ENCODE results near the gene CISH. TPM values are rescaled to one million over a fixed set of nuclear protein-coding genes. Genes with fewer than 3 reads are reported as not detected.

CISH gene
- total RNA-seq: 0.13 and 0.38 TPM in 2 replicates

- peak; percentile 66 to 93 for DNase-seq (ENCODE audit: low read depth in 2 of 2)
Measured at GRCh38 chr3:50611464-50612233, at the start of gene CISH. Gene CISH (minus strand): TSS chr3:50611774. CDS start chr3:50611650, 124 bp downstream.

- no peak for DNase-seq (ENCODE audit: low read depth in 2 of 2)
Measured at GRCh38 chr3:50660386-50660785, 48.8 kb upstream of the CISH start.

GRCh38 chr3:50658831-50659230 is 47.3 kb upstream of the CISH start:
- no peak for DNase-seq (ENCODE audit: low read depth in 2 of 2)

- no peak for DNase-seq (ENCODE audit: low read depth in 2 of 2)
Measured at GRCh38 chr3:50658416-50658815, 46.8 kb upstream of the CISH start.

GRCh38 chr3:50657816-50658215 is 46.2 kb upstream of the CISH start:
- DNase-seq (ENCODE audit: low read depth in 2 of 2): no peak

GRCh38 chr3:50657407-50657806 is 45.8 kb upstream of the CISH start:
- no peak for DNase-seq (ENCODE audit: low read depth in 2 of 2)

GRCh38 chr3:50656417-50657195 is 45.0 kb upstream of the CISH start:
- no peak for DNase-seq (ENCODE audit: low read depth in 2 of 2)

- DNase-seq (ENCODE audit: low read depth in 2 of 2): no peak
Measured at GRCh38 chr3:50655009-50655830, 43.6 kb upstream of the CISH start.

GRCh38 chr3:50653937-50654595 is 42.5 kb upstream of the CISH start:
- no peak for DNase-seq (ENCODE audit: low read depth in 2 of 2)

GRCh38 chr3:50652709-50653108 is 41.1 kb upstream of the CISH start:
- DNase-seq (ENCODE audit: low read depth in 2 of 2): peak in 1 of 2 donors; percentile 34

- DNase-seq (ENCODE audit: low read depth in 2 of 2): no peak
Measured at GRCh38 chr3:50651920-50652529, 40.5 kb upstream of the CISH start.

- DNase-seq (ENCODE audit: low read depth in 2 of 2): no peak
Measured at GRCh38 chr3:50651445-50651844, 39.9 kb upstream of the CISH start.

GRCh38 chr3:50650018-50650417 is 38.4 kb upstream of the CISH start:
- no peak for DNase-seq (ENCODE audit: low read depth in 2 of 2)

GRCh38 chr3:50649451-50649931 is 37.9 kb upstream of the CISH start:
- no peak for DNase-seq (ENCODE audit: low read depth in 2 of 2)

GRCh38 chr3:50648944-50649343 is 37.4 kb upstream of the CISH start:
- DNase-seq (ENCODE audit: low read depth in 2 of 2): no peak

GRCh38 chr3:50648313-50648712 is 36.7 kb upstream of the CISH start:
- no peak for DNase-seq (ENCODE audit: low read depth in 2 of 2)

- DNase-seq (ENCODE audit: low read depth in 2 of 2): no peak
Measured at GRCh38 chr3:50645378-50645777, 33.8 kb upstream of the CISH start.

- DNase-seq (ENCODE audit: low read depth in 2 of 2): no peak
Measured at GRCh38 chr3:50644561-50644960, 33.0 kb upstream of the CISH start.

- no peak for DNase-seq (ENCODE audit: low read depth in 2 of 2)
Measured at GRCh38 chr3:50642382-50642781, 30.8 kb upstream of the CISH start.

- no peak for DNase-seq (ENCODE audit: low read depth in 2 of 2)
Measured at GRCh38 chr3:50639055-50639494, 27.5 kb upstream of the CISH start.

GRCh38 chr3:50637945-50638344 is 26.4 kb upstream of the CISH start:
- DNase-seq (ENCODE audit: low read depth in 2 of 2): no peak

Data from dermis microvascular lymphatic vessel endothelial cell (primary cell).